Activated CD4-positive, alpha-beta memory T cell treated with anti-CD3 and anti-CD28 coated beads, Interleukin-2, amount 10 ng/mL, durations not matched to agents 7 days and 5 days (primary cell): ENCODE measurements around the gene SAMD13. TPM values are rescaled to one million over a fixed set of nuclear protein-coding genes. Genes with fewer than 3 reads are reported as not detected.
"Not testable (repeated sequence)": the region's sequence is repeated elsewhere in the genome, so short reads cannot be mapped to it uniquely, and the experiment has no call there.

Source experiments
- CTCF ChIA-PET: fragments of 350-600 bp; sonication (Branson Sonifier 250); formaldehyde crosslinking; loops from one replicate; lab custom pipeline; 2021; ENCODE audit warnings: antibody characterized with exemption, inconsistent platforms; lab: Charles Lee
- POLR2A ChIA-PET: fragments of 350-600 bp; sonication (Branson Sonifier 250); formaldehyde crosslinking; loops from one replicate; lab custom pipeline; 2021; ENCODE audit warnings: antibody characterized with exemption; lab: Charles Lee
- DNase-seq: peaks from one replicate; pipeline ENCODE4 v3.0.0-alpha.2; 2020
- H3K27ac Mint-ChIP-seq: one replicate; pipeline ENCODE4 v1.8.0; 2021; ENCODE audit warnings: mild to moderate bottlenecking, mixed read lengths
- H3K27me3 Mint-ChIP-seq: one replicate; pipeline ENCODE4 v1.8.0; 2021; ENCODE audit warnings: mixed read lengths
- H3K36me3 Mint-ChIP-seq: one replicate; pipeline ENCODE4 v1.8.0; 2021; ENCODE audit warnings: low read depth, mixed read lengths
- H3K4me1 Mint-ChIP-seq: one replicate; pipeline ENCODE4 v1.8.0; 2021; ENCODE audit warnings: mixed read lengths
- H3K4me3 Mint-ChIP-seq: one replicate; pipeline ENCODE4 v1.8.0; 2021; ENCODE audit warnings: mild to moderate bottlenecking, mixed read lengths
- H3K9me3 Mint-ChIP-seq: one replicate; pipeline ENCODE4 v1.8.0; 2021; ENCODE audit warnings: mixed read lengths
- total RNA-seq, 2 experiments: library from RNA; stranded (reverse); gene quantifications; one replicate each; pipeline ENCODE4 v1.2.3, GENCODE V29; 2021

SAMD13 gene
- total RNA-seq, 2 experiments from 2014 or later, result 0.28 TPM; not detected in 1

GRCh38 chr1:84268346-84268745 lies 33.2 kb upstream of the SAMD13 start:
- H3K36me3 Mint-ChIP-seq, result no peaks in the 10 kb centered on the region
- no peak for DNase-seq
- no peaks in the 10 kb centered on the region for H3K9me3 Mint-ChIP-seq
- POLR2A ChIA-PET, result no interaction called here
- H3K27me3 Mint-ChIP-seq, result no peaks in the 10 kb centered on the region
- no peak overlapping the region for H3K4me3 Mint-ChIP-seq
- peaks cover 5% of the 10 kb centered on the region for H3K4me1 Mint-ChIP-seq
- CTCF ChIA-PET, result interaction anchor here (0.7 kb wide), 1 partner anchor 87 kb away, joined by 3 read pairs; no protein-coding TSS in a partner anchor
- H3K27ac Mint-ChIP-seq, result no peak overlapping the region

GRCh38 chr1:84269306-84269705 lies 32.2 kb upstream of the SAMD13 start:
- H3K27me3 Mint-ChIP-seq, result no peaks in the 10 kb centered on the region
- ChIA-PET POLR2A (no interaction called here), CTCF (no interaction called here)
- no peak overlapping the region for H3K4me3 Mint-ChIP-seq
- H3K4me1 Mint-ChIP-seq, result peaks cover 5% of the 10 kb centered on the region
- no peak for DNase-seq
- H3K36me3 Mint-ChIP-seq, result no peaks in the 10 kb centered on the region
- no peak overlapping the region for H3K27ac Mint-ChIP-seq
- H3K9me3 Mint-ChIP-seq, result no peaks in the 10 kb centered on the region

DNA sequence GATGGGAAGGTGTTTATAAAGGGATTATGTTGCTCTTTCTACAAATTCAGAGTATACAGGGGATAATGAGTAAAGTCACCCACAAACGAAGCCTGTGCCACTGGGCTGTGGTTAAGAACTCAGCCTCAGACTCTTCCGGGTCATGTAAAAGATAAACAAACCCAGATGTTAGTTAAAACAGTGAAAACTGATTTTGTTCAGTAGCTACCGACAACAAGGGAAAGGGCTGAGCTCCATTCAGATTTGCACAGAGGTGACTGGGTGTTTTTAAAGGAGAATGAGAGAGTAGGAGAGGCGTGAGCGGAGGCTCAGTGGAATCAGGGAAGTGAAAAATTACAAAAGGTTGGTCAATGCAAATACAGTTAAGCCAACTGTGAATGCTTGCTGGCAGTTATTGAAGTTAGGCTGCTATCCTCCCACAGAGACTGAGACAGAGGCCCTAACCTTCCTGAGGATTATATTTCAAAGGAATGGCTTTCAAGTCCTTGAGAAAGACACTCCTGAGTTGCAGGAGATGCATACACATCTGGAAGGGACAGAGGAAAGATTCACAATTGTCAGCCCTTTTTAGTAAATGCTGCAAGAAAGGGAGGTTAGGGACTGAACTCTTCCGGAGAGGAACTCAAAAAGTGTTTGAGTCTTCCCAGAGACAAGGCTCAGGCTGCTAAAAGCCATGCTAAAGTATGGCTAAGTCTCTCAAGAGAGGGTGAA lies 29.9 kb upstream of the SAMD13 start:
- Mint-ChIP-seq H3K27me3 (no peaks in the 10 kb centered on the region), H3K36me3 (no peaks in the 10 kb centered on the region), H3K4me1 (peaks cover 5% of the 10 kb centered on the region), H3K27ac (no peak overlapping the region), H3K4me3 (no peak overlapping the region), H3K9me3 (no peaks in the 10 kb centered on the region)
- DNase-seq, result no peak
- POLR2A ChIA-PET, result no interaction called here
- CTCF ChIA-PET, result no interaction called here

GRCh38 chr1:84272401-84272800 lies 29.1 kb upstream of the SAMD13 start:
- DNase-seq, result no peak
- Mint-ChIP-seq H3K4me3 (no peak overlapping the region), H3K27me3 (no peaks in the 10 kb centered on the region), H3K36me3 (no peaks in the 10 kb centered on the region), H3K4me1 (peaks cover 5% of the 10 kb centered on the region), H3K9me3 (no peaks in the 10 kb centered on the region), H3K27ac (no peak overlapping the region)
- CTCF ChIA-PET, result no interaction called here
- POLR2A ChIA-PET, result no interaction called here

- H3K4me1 Mint-ChIP-seq, result no peaks in the 10 kb centered on the region
- POLR2A ChIA-PET, result no interaction called here
- DNase-seq, result no peak
- CTCF ChIA-PET, result no interaction called here
- no peak overlapping the region for H3K4me3 Mint-ChIP-seq
- H3K27ac Mint-ChIP-seq, result no peak overlapping the region
- H3K9me3 Mint-ChIP-seq, result no peaks in the 10 kb centered on the region
- no peaks in the 10 kb centered on the region for H3K36me3 Mint-ChIP-seq
- H3K27me3 Mint-ChIP-seq, result peaks cover 2% of the 10 kb centered on the region
These were observed 24.0 kb upstream of the SAMD13 start for GRCh38 chr1:84277343-84278059.

DNA sequence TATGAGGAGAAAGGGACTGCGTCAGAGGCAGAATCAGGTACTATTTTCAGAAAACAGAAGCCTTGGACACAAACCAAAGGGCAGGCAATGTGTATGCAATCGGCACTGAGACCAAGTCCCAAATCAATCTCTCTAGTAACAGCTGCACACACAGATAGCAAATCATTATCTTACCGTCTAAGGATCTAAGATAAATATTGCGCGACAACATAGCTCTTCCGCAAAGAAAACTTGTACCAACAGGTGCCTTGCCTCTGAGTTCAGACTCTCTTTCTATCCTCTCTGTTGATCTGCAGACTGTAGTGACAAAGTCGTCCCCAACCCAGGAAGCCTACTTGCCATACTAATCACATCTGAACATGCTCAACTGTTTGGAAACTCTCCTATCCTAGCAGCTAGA lies 22.6 kb upstream of the SAMD13 start:
- POLR2A ChIA-PET, result no interaction called here
- DNase-seq, result no peak
- CTCF ChIA-PET, result no interaction called here
- Mint-ChIP-seq H3K27ac (no peak overlapping the region), H3K9me3 (no peaks in the 10 kb centered on the region), H3K27me3 (peaks cover 8% of the 10 kb centered on the region), H3K36me3 (no peaks in the 10 kb centered on the region), H3K4me3 (no peak overlapping the region), H3K4me1 (no peaks in the 10 kb centered on the region)

DNA sequence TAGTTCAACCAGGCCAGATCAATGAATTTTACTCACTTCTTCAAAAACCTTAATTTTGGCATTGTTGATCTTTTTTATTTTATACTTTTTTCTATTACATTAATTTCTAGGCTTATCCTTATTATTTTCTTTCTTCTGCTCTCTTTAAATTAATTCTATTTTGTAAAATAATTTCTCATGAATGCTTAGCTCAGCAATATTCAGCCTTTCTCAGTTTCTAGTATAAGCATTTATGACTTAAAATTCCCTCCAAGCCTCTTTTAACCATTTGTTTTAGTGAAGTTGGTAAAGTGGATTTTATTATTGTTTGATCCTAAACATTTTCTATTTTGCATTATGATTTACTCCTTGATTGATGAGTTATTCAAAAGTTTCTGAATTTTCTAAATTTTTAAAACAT lies 20.6 kb upstream of the SAMD13 start:
- CTCF ChIA-PET, result no interaction called here
- no peaks in the 10 kb centered on the region for H3K9me3 Mint-ChIP-seq
- H3K27me3 Mint-ChIP-seq, result peaks cover 12% of the 10 kb centered on the region
- no peak for DNase-seq
- H3K4me3 Mint-ChIP-seq, result no peak overlapping the region
- no peaks in the 10 kb centered on the region for H3K4me1 Mint-ChIP-seq
- H3K27ac Mint-ChIP-seq, result no peak overlapping the region
- POLR2A ChIA-PET, result no interaction called here
- no peaks in the 10 kb centered on the region for H3K36me3 Mint-ChIP-seq

DNA sequence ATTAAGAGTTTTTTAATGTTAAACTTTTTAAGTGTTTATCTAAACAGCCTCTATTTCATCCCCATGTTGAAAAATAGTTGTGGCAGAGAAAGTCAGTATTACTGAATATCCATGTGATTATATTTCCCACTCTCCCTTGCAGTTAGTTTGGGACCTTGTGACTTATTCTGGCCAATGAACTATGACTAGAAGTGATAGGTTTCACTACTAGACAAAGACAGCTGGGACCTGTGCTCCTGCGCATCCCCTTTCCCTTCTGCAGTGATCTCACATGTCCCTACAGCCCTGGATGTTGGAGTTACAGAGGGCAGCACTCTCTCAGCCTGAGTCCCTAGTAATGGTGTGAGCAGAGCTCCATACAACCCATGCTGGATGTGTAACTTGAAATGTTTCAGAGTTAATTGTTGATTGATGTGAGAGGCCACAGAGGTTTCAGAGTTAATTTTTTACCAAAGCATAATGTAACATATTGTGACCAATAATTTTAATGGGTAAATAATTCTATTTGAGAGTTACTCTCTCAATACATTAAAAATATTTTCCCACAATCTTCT lies 18.7 kb upstream of the SAMD13 start:
- H3K36me3 Mint-ChIP-seq, result peaks cover 4% of the 10 kb centered on the region
- ChIA-PET CTCF (no interaction called here), POLR2A (no interaction called here)
- H3K27ac Mint-ChIP-seq, result no peak overlapping the region
- DNase-seq, result no peak
- peaks cover 8% of the 10 kb centered on the region for H3K9me3 Mint-ChIP-seq
- H3K4me3 Mint-ChIP-seq, result no peak overlapping the region
- H3K27me3 Mint-ChIP-seq, result peaks cover 12% of the 10 kb centered on the region
- no peaks in the 10 kb centered on the region for H3K4me1 Mint-ChIP-seq

GRCh38 chr1:84283381-84283780 lies 18.1 kb upstream of the SAMD13 start:
- Mint-ChIP-seq H3K36me3 (peaks cover 4% of the 10 kb centered on the region), H3K9me3 (peaks cover 8% of the 10 kb centered on the region), H3K4me1 (no peaks in the 10 kb centered on the region), H3K27ac (no peak overlapping the region), H3K4me3 (no peak overlapping the region), H3K27me3 (peaks cover 12% of the 10 kb centered on the region)
- ChIA-PET CTCF (no interaction called here), POLR2A (no interaction called here)
- DNase-seq, result no peak

DNA sequence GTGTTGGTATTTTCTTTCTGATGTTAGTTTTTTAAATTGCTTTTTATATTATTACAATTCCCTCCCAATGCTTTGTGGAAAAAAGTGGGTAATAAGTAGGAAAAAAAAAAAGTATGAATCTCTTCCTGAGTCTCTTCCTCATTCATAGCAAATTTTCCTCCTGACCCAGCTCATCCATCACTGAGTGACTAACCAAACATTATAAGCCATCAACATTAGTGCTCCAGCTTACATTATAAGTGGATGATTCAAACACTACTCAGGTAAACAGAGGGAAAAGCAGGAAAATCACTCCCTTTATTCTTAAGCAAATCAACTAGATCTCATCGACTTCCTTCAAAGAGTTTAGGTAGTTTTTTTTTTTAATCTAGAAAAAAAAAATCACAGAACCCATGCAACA lies 15.4 kb upstream of the SAMD13 start:
- no peaks in the 10 kb centered on the region for H3K4me1 Mint-ChIP-seq
- CTCF ChIA-PET, result no interaction called here
- peaks cover 14% of the 10 kb centered on the region for H3K27me3 Mint-ChIP-seq
- peaks cover 4% of the 10 kb centered on the region for H3K36me3 Mint-ChIP-seq
- POLR2A ChIA-PET, result no interaction called here
- no peak for DNase-seq
- H3K27ac Mint-ChIP-seq, result no peak overlapping the region
- H3K9me3 Mint-ChIP-seq, result peaks cover 14% of the 10 kb centered on the region
- no peak overlapping the region for H3K4me3 Mint-ChIP-seq

GRCh38 chr1:84287389-84287788 lies 14.1 kb upstream of the SAMD13 start:
- POLR2A ChIA-PET, H3K4me3 Mint-ChIP-seq, DNase-seq, H3K4me1 Mint-ChIP-seq, H3K36me3 Mint-ChIP-seq, H3K27ac Mint-ChIP-seq, CTCF ChIA-PET: not testable (repeated sequence)
- Mint-ChIP-seq H3K9me3 (peaks cover 14% of the 10 kb centered on the region), H3K27me3 (peaks cover 14% of the 10 kb centered on the region)

DNA sequence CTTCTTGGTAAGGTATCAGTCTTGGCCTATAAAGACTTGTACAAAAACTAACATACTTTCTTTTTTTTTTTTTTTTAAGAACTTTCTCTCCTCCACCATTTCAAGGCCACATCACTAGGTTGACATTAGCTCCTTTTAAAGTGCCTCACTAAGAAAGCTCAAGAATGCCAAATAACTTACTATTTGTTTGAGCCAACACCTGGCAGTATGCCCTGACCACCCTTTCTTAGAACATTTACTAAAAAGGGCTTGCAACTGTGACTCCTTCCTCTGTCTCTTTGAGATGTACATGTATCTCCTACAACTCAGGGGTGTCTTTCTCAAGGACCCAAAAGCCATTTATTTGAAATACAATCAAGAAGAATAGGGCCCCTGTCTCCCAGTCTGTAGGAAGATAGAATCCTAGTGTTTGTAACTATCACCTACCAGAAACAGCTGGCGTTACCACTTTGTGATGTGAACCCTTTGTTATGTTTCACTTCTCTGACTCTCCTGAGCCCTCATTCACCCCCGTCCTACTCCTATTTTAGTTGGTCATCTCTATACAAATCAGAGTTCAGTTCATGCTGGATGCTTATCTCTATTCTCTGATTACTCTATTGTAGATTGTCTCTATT lies 12.2 kb upstream of the SAMD13 start:
- Mint-ChIP-seq H3K4me3 (no peak overlapping the region), H3K27me3 (peaks cover 8% of the 10 kb centered on the region), H3K27ac (no peak overlapping the region), H3K36me3 (peaks cover 4% of the 10 kb centered on the region), H3K9me3 (peaks cover 14% of the 10 kb centered on the region), H3K4me1 (no peaks in the 10 kb centered on the region)
- no peak for DNase-seq
- ChIA-PET CTCF (no interaction called here), POLR2A (interaction anchor here (1.2 kb wide), 1 partner anchor 9 kb away, joined by 3 read pairs; no protein-coding TSS in a partner anchor)

- ChIA-PET CTCF (no interaction called here), POLR2A (no interaction called here)
- H3K9me3 Mint-ChIP-seq, result peaks cover 13% of the 10 kb centered on the region
- peaks cover 3% of the 10 kb centered on the region for H3K36me3 Mint-ChIP-seq
- H3K4me1 Mint-ChIP-seq, result no peaks in the 10 kb centered on the region
- peaks cover 14% of the 10 kb centered on the region for H3K27me3 Mint-ChIP-seq
- H3K4me3 Mint-ChIP-seq, result no peak overlapping the region
- H3K27ac Mint-ChIP-seq, result no peak overlapping the region
- no peak for DNase-seq
These were observed 9.4 kb upstream of the SAMD13 start for GRCh38 chr1:84291882-84292655.
